HCT116 (cell line): ENCODE results near the gene CHEK1. TPM values are rescaled to one million over a fixed set of nuclear protein-coding genes. Genes with fewer than 3 reads are reported as not detected.

Source experiments
- ATAC-seq: fragments of 200-7000 bp; cut with Tn5 transposase; 2 replicates; pipeline ENCODE4 v1.9.1; 2020; ENCODE audit warnings: mild to moderate bottlenecking, moderate library complexity
- BruUV-seq: library from RNA; stranded (reverse); fragments of 400-500 nt; replicated peaks from 2 replicates; lab custom pipeline; 2021; lab: Mats Ljungman, UMichigan
- CTCF ChIA-PET: fragments of 300-600 bp; sonication (Branson Sonifier 250); formaldehyde crosslinking; loops from one replicate; lab custom pipeline; 2021; ENCODE audit warnings: antibody characterized with exemption; lab: Charles Lee
- POLR2A ChIA-PET: fragments of 300-600, 350-600 bp; sonication (Branson Sonifier 250); formaldehyde crosslinking; loops from one replicate; lab custom pipeline; 2021; ENCODE audit warnings: antibody characterized with exemption; lab: Charles Lee
- RAD21 ChIA-PET, 2 experiments: fragments of 300-600 bp; sonication (Branson Sonifier 250); formaldehyde crosslinking; loops; one replicate each; lab custom pipeline; 2023; ENCODE audit warnings: low total read pairs in 2 of 2; ENCODE audit not compliant: uncharacterized antibody in 2 of 2, unreplicated experiment in 2 of 2, low non-redundant PET in 1 of 2; lab: Charles Lee
- DNase-seq: peaks from one replicate; pipeline ENCODE4 v3.0.0-alpha.2; 2010; ENCODE audit warnings: low read depth, low spot score
- H2AFZ ChIP-seq: fragments of 200-600 bp; shearing (Covaris generic), sonication (generic); 2 replicates; pipeline ENCODE4 v1.6.1; 2017; ENCODE audit warnings: low read depth, mixed run types, mixed read lengths, antibody characterized with exemption, low read length; ENCODE audit not compliant: poor library complexity, severe bottlenecking
- H3K27ac ChIP-seq: 2 replicates; pipeline ENCODE4 v1.5.1; 2012; ENCODE audit warnings: low read depth, low read length
- H3K27me3 ChIP-seq: fragments of 200-600 bp; sonication (generic); 2 replicates; pipeline ENCODE4 v1.6.1; 2016; ENCODE audit warnings: mixed run types, low read length, mixed read lengths; ENCODE audit not compliant: insufficient read depth
- H3K36me3 ChIP-seq, 2 experiments: fragments of 200-500 bp in 1 of 2; fragments of 200-600 bp in 1 of 2; sonication (Bioruptor generic) in 1 of 2; sonication (generic) in 1 of 2; 2 replicates each; pipeline versions ENCODE4 v1.5.1 to v1.6.1; 2014 to 2016; ENCODE audit warnings: low read length in 2 of 2, inconsistent platforms in 1 of 2, mixed read lengths in 1 of 2, mixed run types in 1 of 2; ENCODE audit not compliant: insufficient read depth in 2 of 2, control insufficient read depth in 1 of 2
- H3K4me1 ChIP-seq, 2 experiments: fragments of 200-600 bp in 1 of 2; sonication (generic) in 1 of 2; 2 replicates each; pipeline versions ENCODE4 v1.5.1 to v1.6.1; 2012 to 2017; ENCODE audit warnings: low read length in 2 of 2, inconsistent platforms in 1 of 2, mild to moderate bottlenecking in 1 of 2, mixed read lengths in 1 of 2, mixed run types in 1 of 2, moderate library complexity in 1 of 2; ENCODE audit not compliant: insufficient read depth in 2 of 2, control insufficient read depth in 1 of 2
- H3K4me2 ChIP-seq: fragments of 200-600 bp; sonication (generic); 2 replicates; pipeline ENCODE4 v1.6.1; 2017; ENCODE audit warnings: mixed run types, low read length, mixed read lengths
- H3K4me3 ChIP-seq, 2 experiments: fragments of 200-600 bp in 1 of 2; sonication (generic) in 1 of 2; replicated peaks in 1 of 2; 2 replicates each; pipeline ENCODE4 v1.5.1; 2011 to 2016; ENCODE audit warnings: low read length in 2 of 2, control low read depth in 1 of 2, low read depth in 1 of 2, mild to moderate bottlenecking in 1 of 2, mixed read lengths in 1 of 2, mixed run types in 1 of 2
- H3K79me2 ChIP-seq: fragments of 200-600 bp; sonication (generic); 2 replicates; pipeline ENCODE4 v1.6.1; 2017; ENCODE audit warnings: mild to moderate bottlenecking, mixed run types, low read length, moderate library complexity, mixed read lengths; ENCODE audit not compliant: insufficient read depth
- H3K9ac ChIP-seq: fragments of 200-600 bp; sonication (generic); 2 replicates; pipeline ENCODE4 v1.6.1; 2016; ENCODE audit warnings: low read length, mixed read lengths
- H3K9me2 ChIP-seq: fragments of 200-600 bp; sonication (generic), shearing (Covaris generic); 2 replicates; pipeline ENCODE4 v1.6.1; 2017; ENCODE audit warnings: mixed run types, mild to moderate bottlenecking, moderate library complexity; ENCODE audit not compliant: insufficient read depth
- H3K9me3 ChIP-seq, 2 experiments: fragments of 200-500 bp in 1 of 2; fragments of 200-600 bp in 1 of 2; sonication (Bioruptor generic) in 1 of 2; sonication (generic) in 1 of 2; 2 replicates each; pipeline ENCODE4 v1.6.1; 2014 to 2017; ENCODE audit warnings: low read length in 2 of 2, mixed read lengths in 2 of 2, inconsistent platforms in 1 of 2, low read depth in 1 of 2, mild to moderate bottlenecking in 1 of 2, mixed run types in 1 of 2, moderate library complexity in 1 of 2; ENCODE audit not compliant: control insufficient read depth in 1 of 2, insufficient read depth in 1 of 2
- H4K20me1 ChIP-seq: fragments of 200-600 bp; sonication (generic), shearing (Covaris generic); 2 replicates; pipeline ENCODE4 v1.6.1; 2017; ENCODE audit warnings: mixed run types, mild to moderate bottlenecking, moderate library complexity; ENCODE audit not compliant: insufficient read depth
- CBX3 ChIP-seq: IDR thresholded peaks from 2 replicates; pipeline ENCODE4 v1.6.1; 2012; ENCODE audit warnings: low read depth
- CEBPB ChIP-seq: IDR thresholded peaks from 2 replicates; pipeline ENCODE4 v1.6.1; 2012; ENCODE audit warnings: low read depth
- CTCF ChIP-seq, 3 experiments: fragments of 200-600 bp in 1 of 3; sonication (generic) in 1 of 3; IDR thresholded peaks in 2 of 3; conservative IDR thresholded peaks in 1 of 3; 2 replicates each; pipeline ENCODE4 v1.5.1; 2012 to 2017; ENCODE audit warnings: low read depth in 2 of 3, low read length in 2 of 3, antibody characterized with exemption in 1 of 3, borderline replicate concordance in 1 of 3, control low read depth in 1 of 3, mild to moderate bottlenecking in 1 of 3, mixed read lengths in 1 of 3, mixed run types in 1 of 3, moderate library complexity in 1 of 3; ENCODE audit not compliant: insufficient read depth in 1 of 3
- EGR1 ChIP-seq: IDR thresholded peaks from 2 replicates; pipeline ENCODE4 v1.6.1; 2012; ENCODE audit warnings: low read depth
- ELF1 ChIP-seq: IDR thresholded peaks from 2 replicates; pipeline ENCODE4 v1.6.1; 2012; ENCODE audit warnings: low read depth, borderline replicate concordance
- EZH2 ChIP-seq: fragments of 200-600 bp; sonication (generic); IDR thresholded peaks from 2 replicates; pipeline ENCODE4 v1.6.1; 2017; ENCODE audit warnings: antibody characterized with exemption, mixed run types
- FOSL1 ChIP-seq: IDR thresholded peaks from 2 replicates; pipeline ENCODE4 v1.6.1; 2012; ENCODE audit warnings: low read depth
- JUND ChIP-seq: IDR thresholded peaks from 2 replicates; pipeline ENCODE4 v1.6.1; 2012
- POLR2A ChIP-seq: IDR thresholded peaks from 2 replicates; pipeline ENCODE4 v1.7.0; 2011; ENCODE audit warnings: borderline replicate concordance; ENCODE audit not compliant: insufficient read depth, insufficient read length; ENCODE audit errors: extremely low read depth
- RAD21 ChIP-seq: IDR thresholded peaks from 2 replicates; pipeline ENCODE4 v1.6.1; 2012; ENCODE audit warnings: low read depth, mild to moderate bottlenecking
- REST ChIP-seq: IDR thresholded peaks from 2 replicates; pipeline ENCODE4 v1.6.1; 2012; ENCODE audit warnings: low read depth
- SIN3A ChIP-seq: IDR thresholded peaks from 2 replicates; pipeline ENCODE4 v1.6.1; 2012; ENCODE audit warnings: low read depth
- ZBTB33 ChIP-seq: IDR thresholded peaks from 2 replicates; pipeline ENCODE4 v1.6.1; 2011; ENCODE audit warnings: mild to moderate bottlenecking, low read length, moderate library complexity; ENCODE audit not compliant: insufficient replicate concordance; ENCODE audit errors: extremely low read depth
- ZFX ChIP-seq: fragments of 450-650 bp; IDR thresholded peaks from 2 replicates; pipeline ENCODE4 v1.6.1; 2017
- ZNF274 ChIP-seq: fragments of 200-500 bp; sonication (Bioruptor generic); IDR thresholded peaks from 2 replicates; pipeline ENCODE4 v1.6.1; 2014; ENCODE audit warnings: mild to moderate bottlenecking, low read depth, low read length, inconsistent platforms
- intact Hi-C: fragments of 100-400 bp; cut with micrococcal nuclease; formaldehyde crosslinking; loops from 2 replicates; pipeline ENCODE4 v1.10.0; 2022
- total RNA-seq: library from RNA; stranded (reverse); gene quantifications from one replicate; pipeline ENCODE4 v1.2.1, GENCODE V29; 2021; ENCODE audit not compliant: unreplicated experiment

The CHEK1 gene
- total RNA-seq, 1 experiment from 2014 or later = 69.3 TPM

- no peaks in the 10 kb centered on the region for H3K4me1 ChIP-seq
- H3K36me3 ChIP-seq = no peaks in the 10 kb centered on the region
- ATAC-seq = no peak
- ChIA-PET RAD21 (no interaction called here), CTCF (interaction anchor here (1.3 kb wide), 1 partner anchor 10 kb away, joined by 3 read pairs; no protein-coding TSS in a partner anchor), POLR2A (no interaction called here)
- H3K9me3 ChIP-seq = no peaks in the 10 kb centered on the region
- no peak overlapping the region for H3K4me2 ChIP-seq
- H3K4me3 ChIP-seq = no peak overlapping the region
- no peak overlapping the region for H2AFZ ChIP-seq
- TF ChIP-seq ZBTB33 = no peak
- TF ChIP-seq SIN3A = no peak
- no peak for TF ChIP-seq ELF1
- TF ChIP-seq EZH2 = no peak
- no peak for TF ChIP-seq REST
- TF ChIP-seq FOSL1 = no peak
- no peak for TF ChIP-seq RAD21
- no peak for TF ChIP-seq POLR2A
- TF ChIP-seq EGR1 = no peak
- no peak for TF ChIP-seq CEBPB
- no peak for TF ChIP-seq JUND
- no peak for TF ChIP-seq ZFX
- TF ChIP-seq ZNF274 = no peak
- no peak for TF ChIP-seq CTCF (IDR thresholded peaks at IDR 0.05 in 2 of 3, conservative IDR thresholded peaks at IDR 0.05 in 1 of 3; ENCODE audit: borderline replicate concordance in 1 of 3, insufficient read depth in 1 of 3, low read depth in 2 of 3, low read length in 2 of 3)
- TF ChIP-seq CBX3 = no peak
- no peaks in the 10 kb centered on the region for H4K20me1 ChIP-seq
- no TSS peak for BruUV-seq
- intact Hi-C loops = no loop called here
- no peaks in the 10 kb centered on the region for H3K79me2 ChIP-seq
- H3K27me3 ChIP-seq = no peaks in the 10 kb centered on the region
- no peak overlapping the region for H3K27ac ChIP-seq
- H3K9me2 ChIP-seq = no peaks in the 10 kb centered on the region
- H3K9ac ChIP-seq = no peak overlapping the region
- no peak for DNase-seq
Observed at GRCh38 chr11:125690006-125690405, 65.0 kb downstream of the CHEK1 start.
